Endothelial cell of umbilical vein (primary cell): Measurements from ENCODE around the gene CALCOCO2. TPM values are rescaled to one million over a fixed set of nuclear protein-coding genes. Genes with fewer than 3 reads are reported as not detected.

Experiments used
- BruUV-seq: library from RNA; stranded (reverse); fragments of 400-500 nt; replicated peaks from 2 replicates; lab custom pipeline; 2021; lab: Mats Ljungman, UMichigan
- CTCF ChIA-PET: fragments of 300-600, 350-600 bp; sonication (Branson Sonifier 250); formaldehyde crosslinking; loops from one replicate; lab custom pipeline; 2021; ENCODE audit warnings: antibody characterized with exemption, inconsistent platforms; lab: Charles Lee
- POLR2A ChIA-PET: fragments of 300-600, 350-600 bp; sonication (Branson Sonifier 250); formaldehyde crosslinking; loops from one replicate; lab custom pipeline; 2021; ENCODE audit warnings: antibody characterized with exemption, inconsistent platforms; lab: Charles Lee
- DNase-seq: peaks from one replicate; pipeline ENCODE4 v3.0.0-alpha.2; 2011; ENCODE audit warnings: low read depth, low spot score
- FAIRE-seq: peaks from 2 replicates; lab custom pipeline; 2011; peaks lifted over from hg19 to GRCh38; lab: Jason Lieb, UNC
- H2AFZ ChIP-seq: 2 replicates; pipeline ENCODE4 v1.6.0; 2012; ENCODE audit warnings: low read depth, low read length, control low read depth, inconsistent platforms
- H3K27ac ChIP-seq: 2 replicates; pipeline ENCODE4 v1.5.1; 2011; ENCODE audit warnings: low read depth, mild to moderate bottlenecking, control low read depth, low read length, moderate library complexity; ENCODE audit not compliant: insufficient read depth
- H3K27me3 ChIP-seq, 2 experiments: 2 replicates each; pipeline versions ENCODE4 v1.6.0 to v1.6.1; 2011; ENCODE audit warnings: low read length in 2 of 2, mixed read lengths in 1 of 2; ENCODE audit not compliant: control insufficient read depth in 2 of 2, insufficient read depth in 2 of 2
- H3K36me3 ChIP-seq, 2 experiments: 2 replicates in 1 of 2; 3 replicates in 1 of 2; pipeline ENCODE4 v1.5.1; 2011; ENCODE audit warnings: low read length in 2 of 2, mild to moderate bottlenecking in 1 of 2, moderate library complexity in 1 of 2; ENCODE audit not compliant: control insufficient read depth in 2 of 2, insufficient read depth in 2 of 2; ENCODE audit errors: extremely low read depth in 1 of 2
- H3K4me1 ChIP-seq: 3 replicates; pipeline ENCODE4 v1.5.1; 2011; ENCODE audit warnings: mild to moderate bottlenecking, low read length; ENCODE audit not compliant: control insufficient read depth, insufficient read depth; ENCODE audit errors: extremely low read depth
- H3K4me2 ChIP-seq: 2 replicates; pipeline ENCODE4 v1.6.1; 2011; ENCODE audit warnings: low read length, control low read depth, mixed read lengths; ENCODE audit not compliant: insufficient read depth
- H3K4me3 ChIP-seq, 3 experiments: fragments of 200-600 bp in 1 of 3; sonication (generic), shearing (Covaris generic) in 1 of 3; replicated peaks in 1 of 3; 2 replicates each; pipeline ENCODE4 v1.5.1; 2011 to 2016; ENCODE audit warnings: control low read depth in 3 of 3, low read length in 3 of 3, mild to moderate bottlenecking in 2 of 3, inconsistent platforms in 1 of 3, low read depth in 1 of 3, moderate library complexity in 1 of 3; ENCODE audit not compliant: insufficient read depth in 1 of 3
- H3K79me2 ChIP-seq: 2 replicates; pipeline ENCODE4 v1.6.0; 2012; ENCODE audit warnings: low read length, inconsistent platforms; ENCODE audit not compliant: control insufficient read depth, insufficient read depth
- H3K9ac ChIP-seq: replicated peaks from 2 replicates; pipeline ENCODE3; 2011; ENCODE audit warnings: low read length, control low read depth; ENCODE audit not compliant: insufficient read depth; ENCODE audit errors: extremely low read depth
- H3K9me1 ChIP-seq: replicated peaks from 3 replicates; pipeline ENCODE4 v1.6.0; 2011; ENCODE audit warnings: mild to moderate bottlenecking, low read length; ENCODE audit not compliant: control insufficient read depth, insufficient read depth; ENCODE audit errors: extremely low read depth
- H3K9me3 ChIP-seq: replicated peaks from 2 replicates; pipeline ENCODE4 v1.5.1; 2012; ENCODE audit warnings: low read length, inconsistent platforms; ENCODE audit not compliant: control insufficient read depth, insufficient read depth
- H4K20me1 ChIP-seq: replicated peaks from 2 replicates; pipeline ENCODE3; 2011; ENCODE audit warnings: mild to moderate bottlenecking, low read length; ENCODE audit not compliant: control insufficient read depth, insufficient read depth; ENCODE audit errors: extremely low read depth
- CTCF ChIP-seq, 2 donors: IDR thresholded peaks; 1 replicate in 1 of 2; 2 replicates in 1 of 2; pipeline ENCODE4 v1.5.1; 2011; ENCODE audit warnings: low read length in 2 of 2, mild to moderate bottlenecking in 2 of 2, moderate library complexity in 2 of 2, control low read depth in 1 of 2, inconsistent platforms in 1 of 2, low read depth in 1 of 2; ENCODE audit not compliant: insufficient read depth in 1 of 2; ENCODE audit errors: extremely low read depth in 1 of 2
- EZH2 ChIP-seq: IDR thresholded peaks from 2 replicates; pipeline ENCODE4 v1.6.1; 2012; ENCODE audit warnings: borderline replicate concordance, low read depth, mild to moderate bottlenecking, moderate library complexity, low read length, inconsistent platforms; ENCODE audit not compliant: severe bottlenecking
- FOS ChIP-seq: IDR thresholded peaks from 2 replicates; pipeline ENCODE4 v1.6.1; 2011; ENCODE audit warnings: mild to moderate bottlenecking, low read length, moderate library complexity, borderline replicate concordance; ENCODE audit not compliant: insufficient read depth
- GATA2 ChIP-seq: IDR thresholded peaks from 2 replicates; pipeline ENCODE4 v1.7.0; 2011; ENCODE audit warnings: low read depth, mild to moderate bottlenecking, moderate library complexity, mixed read lengths, low read length; ENCODE audit not compliant: insufficient read length, insufficient read depth
- JUN ChIP-seq: IDR thresholded peaks from 2 replicates; pipeline ENCODE4 v1.6.1; 2011; ENCODE audit warnings: borderline replicate concordance, low read depth; ENCODE audit not compliant: insufficient read length, insufficient read depth
- MAX ChIP-seq: IDR thresholded peaks from 2 replicates; pipeline ENCODE4 v1.6.1; 2011; ENCODE audit not compliant: insufficient read depth, insufficient read length
- MYC ChIP-seq: IDR thresholded peaks from one replicate; pipeline ENCODE4 v1.6.1; 2011; ENCODE audit warnings: mild to moderate bottlenecking, low read depth, low read length
- POLR2A ChIP-seq: IDR thresholded peaks from 2 replicates; pipeline ENCODE4 v1.6.1; 2012; ENCODE audit warnings: low read depth, mild to moderate bottlenecking, control low read depth, low read length
- POLR2AphosphoS5 ChIP-seq: IDR thresholded peaks from 2 replicates; pipeline ENCODE4 v1.6.1; 2012; ENCODE audit warnings: low read depth, mild to moderate bottlenecking, control low read depth, low read length, moderate library complexity; ENCODE audit not compliant: insufficient read depth
- dilution Hi-C: fragments of 300-500 bp; cut with MboI; formaldehyde crosslinking; loops from one replicate; pipeline ENCODE4 v1.15.0; 2019; ENCODE audit warnings: low sequenced_read_pairs; ENCODE audit not compliant: extremely low pct_ligation_motif_present
- intact Hi-C: fragments of 100-400 bp; cut with micrococcal nuclease; formaldehyde crosslinking; loops from one replicate; pipeline ENCODE4 v1.10.0; 2022
- polyA plus RNA-seq, 4 experiments: library from polyadenylated mRNA; depleted of rRNA in 3 of 4; stranded (reverse) in 3 of 4; unstranded in 1 of 4; fragments of >200 nt; gene quantifications; 2 replicates each; pipeline versions ENCODE4 v1.2.1 to v1.2.3, GENCODE V29; 2011 to 2012; ENCODE audit warnings: missing spikeins in 1 of 4
- total RNA-seq: library from RNA; stranded (reverse); gene quantifications from 2 replicates; pipeline ENCODE4 v1.2.3, GENCODE V29; 2021

CALCOCO2 gene
- total and polyA plus RNA-seq, 2 donors (not counting 3 experiments of a cell fraction or from before 2014, with no cell fraction given): 20.6 to 64.9 TPM

GRCh38 chr17:48834973-48835372, 4.1 kb downstream of the CALCOCO2 start:
- BruUV-seq: no TSS peak
- Histone ChIP-seq H4K20me1 (no peaks in the 10 kb centered on the region), H3K27ac (no peak overlapping the region), H3K4me3 (no peak overlapping the region), H3K36me3 (no peaks in the 10 kb centered on the region), H3K4me2 (no peak overlapping the region), H2AFZ (no peak overlapping the region), H3K9me1 (no peaks in the 10 kb centered on the region), H3K27me3 (no peaks in the 10 kb centered on the region), H3K9me3 (no peaks in the 10 kb centered on the region), H3K79me2 (peaks cover 7% of the 10 kb centered on the region), H3K4me1 (peaks cover 2% of the 10 kb centered on the region), H3K9ac (no peak overlapping the region)
- no peak for TF ChIP-seq POLR2AphosphoS5
- TF ChIP-seq POLR2A: no peak
- TF ChIP-seq FOS: no peak
- TF ChIP-seq JUN: no peak
- intact Hi-C loops: no loop called here
- CTCF ChIA-PET: interaction anchor here (0.9 to 4.3 kb wide), 5 partner anchors 14 to 50 kb away, joined by 3 to 18 read pairs (median 4); no protein-coding TSS in a partner anchor
- POLR2A ChIA-PET: interaction anchor here (0.7 kb wide), 1 partner anchor 11 kb away, joined by 3 read pairs; no protein-coding TSS in a partner anchor
- dilution Hi-C loops: no loop called here
- no peak for DNase-seq
- FAIRE-seq: no peak

GRCh38 chr17:48835971-48836370, 5.1 kb downstream of the CALCOCO2 start:
- intact Hi-C loops (no loop called here), dilution Hi-C loops (no loop called here)
- peaks cover 10% of the 10 kb centered on the region for H3K79me2 ChIP-seq
- FAIRE-seq: no peak
- ChIA-PET CTCF (interaction anchor here (1.0 to 4.3 kb wide), 5 partner anchors 15 to 49 kb away, joined by 3 to 18 read pairs (median 4); no protein-coding TSS in a partner anchor), POLR2A (no interaction called here)
- peaks cover 11% of the 10 kb centered on the region for H3K4me1 ChIP-seq
- TF ChIP-seq GATA2: no peak
- no peak for TF ChIP-seq MAX
- TF ChIP-seq POLR2A: no peak
- TF ChIP-seq CTCF (IDR thresholded peaks at IDR 0.05; ENCODE audit: extremely low read depth in 1 of 2, insufficient read depth in 1 of 2, low read depth in 1 of 2, low read length in 2 of 2): no peak
- TF ChIP-seq POLR2AphosphoS5: no peak
- no peak for TF ChIP-seq MYC
- TF ChIP-seq JUN: no peak
- no peak for TF ChIP-seq FOS
- TF ChIP-seq EZH2: no peak
- no TSS peak for BruUV-seq
- H3K27me3 ChIP-seq: no peaks in the 10 kb centered on the region
- H3K9me1 ChIP-seq: no peaks in the 10 kb centered on the region
- no peaks in the 10 kb centered on the region for H3K36me3 ChIP-seq
- H2AFZ ChIP-seq: no peak overlapping the region
- no peak for DNase-seq
- no peak overlapping the region for H3K9ac ChIP-seq
- H4K20me1 ChIP-seq: no peaks in the 10 kb centered on the region
- no peak overlapping the region for H3K4me3 ChIP-seq
- no peak overlapping the region for H3K27ac ChIP-seq
- H3K9me3 ChIP-seq: no peaks in the 10 kb centered on the region
- H3K4me2 ChIP-seq: no peak overlapping the region
